Prostate gland (tissue), 1 donor: ENCODE results near the gene TLR4.

Experiments
- POLR2A ChIP-seq: fragments of 450-650 bp; IDR thresholded peaks from one replicate; pipeline ENCODE4 v1.6.1; 2016; ENCODE audit warnings: antibody characterized with exemption, mild to moderate bottlenecking
- POLR2AphosphoS5 ChIP-seq: sonication (generic); formaldehyde crosslinking; IDR thresholded peaks from one replicate; pipeline ENCODE4 v1.6.1; 2017; ENCODE audit warnings: antibody characterized with exemption

DNA sequence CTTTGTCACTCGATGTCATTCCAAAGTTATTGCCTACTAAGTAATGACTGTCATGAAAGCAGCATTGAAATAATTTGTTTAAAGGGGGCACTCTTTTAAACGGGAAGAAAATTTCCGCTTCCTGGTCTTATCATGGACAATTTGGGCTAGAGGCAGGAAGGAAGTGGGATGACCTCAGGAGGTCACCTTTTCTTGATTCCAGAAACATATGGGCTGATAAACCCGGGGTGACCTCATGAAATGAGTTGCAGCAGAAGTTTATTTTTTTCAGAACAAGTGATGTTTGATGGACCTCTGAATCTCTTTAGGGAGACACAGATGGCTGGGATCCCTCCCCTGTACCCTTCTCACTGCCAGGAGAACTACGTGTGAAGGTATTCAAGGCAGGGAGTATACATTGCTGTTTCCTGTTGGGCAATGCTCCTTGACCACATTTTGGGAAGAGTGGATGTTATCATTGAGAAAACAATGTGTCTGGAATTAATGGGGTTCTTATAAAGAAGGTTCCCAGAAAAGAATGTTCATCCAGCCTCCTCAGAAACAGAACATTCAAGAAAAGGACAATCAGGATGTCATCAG lies 11.3 kb downstream of the TLR4 start:
- TF ChIP-seq POLR2A (no peak), POLR2AphosphoS5 (no peak)
